Measurements from ENCODE around the gene BMAL1.

The BMAL1 gene

GRCh38 chr11:13347901-13348300 is 70.3 kb downstream of the BMAL1 start:
- no peak for DNase-seq

GRCh38 chr11:13348305-13348704 is 70.7 kb downstream of the BMAL1 start:
- no peak for DNase-seq

- DNase-seq, result no peak
Observed at GRCh38 chr11:13349046-13349445, 71.5 kb downstream of the BMAL1 start.

DNA sequence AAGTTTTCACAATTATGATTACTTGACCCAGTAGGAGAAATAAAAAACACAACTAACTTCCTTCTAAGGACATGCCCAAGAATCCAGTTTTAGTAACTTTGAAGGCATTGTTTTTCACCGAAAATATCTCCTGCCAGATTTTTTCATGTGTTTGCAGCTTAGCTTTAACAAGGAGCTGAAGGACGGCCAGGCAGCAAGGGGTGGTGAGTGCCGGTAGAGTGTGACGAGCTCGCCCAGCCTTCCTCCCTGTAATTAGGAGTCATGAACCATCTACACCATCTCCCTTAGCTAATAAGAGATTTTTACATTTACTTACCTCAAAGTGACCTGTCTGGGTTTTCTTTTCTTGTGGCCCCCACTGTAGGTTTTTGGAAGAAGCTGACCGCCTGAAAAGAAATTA is 72.0 kb downstream of the BMAL1 start:
- no peak for DNase-seq

DNA sequence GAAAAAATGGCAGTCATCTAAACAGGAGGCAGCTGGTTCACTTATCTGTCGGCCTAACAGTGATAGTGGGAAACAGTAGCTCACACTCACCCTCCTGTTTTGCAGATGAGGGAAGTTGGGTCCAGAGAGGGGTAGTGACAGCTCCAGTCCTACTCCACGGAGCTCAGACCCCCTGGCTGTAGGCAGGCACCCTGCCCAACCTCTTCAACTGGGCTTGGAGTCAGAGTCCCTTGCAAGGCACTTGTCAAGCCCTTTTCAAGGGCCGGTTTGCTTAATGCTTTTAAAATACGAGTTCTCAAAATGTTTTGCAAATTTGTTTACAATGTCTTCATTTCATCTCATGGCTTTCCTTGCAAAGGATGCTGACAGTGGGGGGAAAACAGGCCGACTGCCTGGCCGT is 75.1 kb downstream of the BMAL1 start:
- DNase-seq, result no peak

DNA sequence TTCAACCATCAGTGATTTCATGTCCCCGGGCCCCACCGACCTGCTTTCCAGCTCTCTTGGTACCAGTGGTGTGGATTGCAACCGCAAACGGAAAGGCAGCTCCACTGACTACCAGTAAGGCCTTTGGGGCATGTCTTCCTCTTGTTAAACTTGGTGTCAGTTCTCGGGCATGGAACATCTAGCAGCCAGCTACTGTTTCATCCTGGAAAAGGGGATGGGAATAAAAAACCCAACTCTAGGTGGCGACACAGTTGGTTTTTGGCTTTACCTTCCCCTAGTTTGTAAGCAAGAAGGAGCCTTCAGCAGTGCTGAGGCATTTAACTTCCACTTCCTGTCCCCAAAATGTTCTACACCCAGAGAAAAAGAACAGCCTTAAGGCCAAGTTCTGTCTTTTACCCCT is 76.7 kb downstream of the BMAL1 start:
- DNase-seq, result no peak

- DNase-seq, result no peak
Observed at GRCh38 chr11:13355191-13355590, 77.6 kb downstream of the BMAL1 start.

GRCh38 chr11:13357232-13357631 is 79.6 kb downstream of the BMAL1 start:
- no peak for DNase-seq

DNA sequence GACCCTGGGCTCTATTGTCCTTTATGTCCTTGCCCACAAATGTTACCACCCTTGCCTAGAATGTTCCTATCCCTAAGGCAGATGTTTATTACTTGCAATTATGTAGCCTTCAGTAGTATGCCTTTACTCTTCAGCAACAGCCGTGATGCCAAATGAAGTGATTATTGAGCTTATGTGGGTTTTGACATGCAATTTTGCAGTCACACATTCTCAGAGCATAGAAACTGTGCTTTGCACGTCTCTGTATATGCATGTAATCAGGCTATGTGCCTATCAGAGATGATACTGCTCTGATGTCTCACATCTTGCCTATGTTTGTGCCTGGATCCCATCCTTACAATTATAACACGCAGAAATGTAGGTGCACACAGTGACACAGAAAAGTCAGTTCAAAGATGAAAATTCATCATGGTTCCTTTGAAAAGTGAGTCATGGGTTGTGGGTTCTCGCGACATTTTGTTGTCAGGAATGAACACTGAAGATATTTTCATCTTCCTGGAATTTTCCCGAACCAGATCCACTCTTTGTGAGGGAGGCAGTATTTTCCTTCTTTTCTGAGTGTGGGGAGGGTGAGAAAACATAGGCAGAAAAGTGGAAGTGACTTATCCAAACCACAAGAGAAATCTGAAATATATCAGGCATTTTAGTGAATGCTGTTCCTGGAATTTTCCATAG is 81.1 kb downstream of the BMAL1 start:
- DNase-seq, result no peak

- DNase-seq, result no peak
Observed at GRCh38 chr11:13362596-13363109, 85.1 kb downstream of the BMAL1 start.

GRCh38 chr11:13364388-13364787 is 86.8 kb downstream of the BMAL1 start:
- DNase-seq, result no peak

GRCh38 chr11:13366266-13367026 is 88.9 kb downstream of the BMAL1 start:
- no peak for DNase-seq

DNA sequence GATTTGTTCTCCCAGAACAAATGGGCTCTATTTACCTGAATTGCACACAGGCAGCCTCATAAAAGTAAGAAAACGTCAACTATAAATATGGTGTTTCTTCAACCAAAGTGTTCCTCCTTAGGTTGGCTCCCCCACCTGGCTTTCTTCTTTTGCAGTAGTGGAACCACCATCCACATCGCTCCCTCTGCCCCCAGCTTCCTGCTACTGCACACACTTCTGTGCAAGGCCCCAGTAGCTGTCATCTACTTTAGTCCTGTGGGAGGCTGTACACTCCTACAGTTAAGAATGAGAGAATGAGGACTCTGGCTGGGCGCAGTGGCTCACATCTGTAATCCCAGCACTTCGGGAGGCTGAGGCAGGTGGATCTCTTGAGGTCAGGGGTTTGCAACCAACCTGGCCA is 89.5 kb downstream of the BMAL1 start:
- DNase-seq, result no peak

DNA sequence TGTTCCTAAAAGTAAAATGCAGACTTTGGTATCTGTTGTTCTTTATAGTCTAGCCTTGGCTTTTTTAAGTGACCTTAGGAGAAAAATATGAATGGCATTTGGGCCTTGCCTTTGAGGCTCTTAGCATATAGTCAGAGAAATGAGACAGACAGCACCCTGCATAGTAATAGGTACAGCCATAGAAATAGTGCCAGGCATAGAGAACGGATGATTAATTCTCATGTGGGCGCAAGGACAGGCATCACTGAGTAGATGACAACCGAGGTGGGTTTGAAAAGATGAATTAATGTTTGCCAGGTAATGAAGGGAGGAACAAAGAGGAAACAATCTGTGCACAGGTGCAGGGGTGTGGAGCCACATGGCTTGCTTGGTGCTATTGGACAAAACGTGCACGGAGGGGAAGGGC is 90.5 kb downstream of the BMAL1 start:
- DNase-seq, result no peak

DNA sequence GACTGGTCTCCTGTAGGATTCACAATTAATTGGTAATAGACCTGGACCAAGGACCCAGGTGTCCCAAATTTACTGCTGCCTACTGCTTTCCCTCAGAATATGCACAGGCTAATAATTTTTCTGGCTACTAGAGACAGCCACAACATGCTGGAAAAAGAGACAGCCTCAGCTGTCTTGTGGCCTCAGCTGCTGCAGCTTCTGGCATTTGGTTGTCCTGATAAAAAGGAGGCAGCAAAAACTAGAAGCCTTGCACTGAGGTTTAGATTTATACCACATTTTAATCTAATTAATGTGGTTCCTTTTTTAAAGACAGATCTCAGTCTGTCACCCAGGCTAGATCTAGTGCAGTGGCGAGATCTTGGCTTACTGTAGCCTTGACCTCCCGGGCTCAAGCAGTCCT is 95.6 kb downstream of the BMAL1 start:
- no peak for DNase-seq

DNA sequence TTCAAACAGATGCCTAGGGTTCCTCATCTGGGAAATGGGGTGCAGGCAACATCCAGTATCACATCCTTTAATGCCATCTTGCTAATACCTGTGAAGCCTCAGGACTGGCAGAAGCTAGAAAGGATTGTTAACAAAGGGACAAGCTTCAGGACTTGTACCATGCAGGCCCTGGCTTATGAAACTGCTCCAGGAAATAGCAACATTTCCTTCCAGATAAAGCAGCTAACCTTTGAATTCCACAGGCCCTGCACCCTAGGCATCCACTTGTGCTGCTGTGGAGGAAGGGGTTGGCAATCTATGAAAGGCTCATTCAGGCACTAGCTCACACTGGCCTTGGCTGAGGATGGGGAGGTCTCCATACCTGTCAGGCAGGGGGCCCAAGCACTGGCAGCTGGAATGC is 98.2 kb downstream of the BMAL1 start:
- no peak for DNase-seq

DNA sequence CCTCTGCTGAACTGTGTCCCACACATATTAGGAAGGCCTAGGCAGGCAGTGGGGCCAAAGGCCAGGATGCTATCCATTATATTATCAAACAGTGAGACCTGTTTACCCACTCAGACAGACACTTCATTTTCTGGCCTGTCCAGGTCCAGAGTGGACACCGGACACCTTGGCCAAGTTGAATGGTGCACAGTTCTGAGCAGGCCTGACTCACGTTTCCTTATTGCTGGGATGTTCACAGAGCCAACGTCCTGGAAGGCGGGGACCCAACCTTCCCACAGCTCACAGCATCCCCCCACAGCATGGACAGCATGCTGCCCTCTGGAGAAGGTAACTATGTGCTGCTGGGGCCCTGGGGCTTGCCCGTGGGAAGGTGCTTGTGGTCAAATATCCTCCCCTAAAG is 98.8 kb downstream of the BMAL1 start:
- DNase-seq, result no peak

DNA sequence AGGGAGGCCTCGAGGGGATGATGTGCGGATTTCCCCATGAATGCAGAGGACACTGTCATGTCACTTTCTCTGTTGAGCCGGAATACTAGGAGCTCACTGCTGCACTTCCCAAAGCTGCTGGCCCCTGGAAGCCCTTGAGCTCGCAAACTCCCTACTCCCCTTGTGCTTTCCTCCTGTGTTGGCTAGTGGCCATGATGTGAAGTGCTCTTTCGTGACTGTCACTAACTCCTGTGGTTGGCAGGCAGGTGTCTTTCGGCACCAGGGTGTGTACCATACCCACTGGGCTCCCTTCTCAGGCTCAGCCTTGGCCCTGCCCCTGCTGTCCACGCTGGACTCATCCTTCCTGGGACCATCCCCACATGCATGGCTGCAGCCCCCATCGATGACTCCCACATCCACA is 99.2 kb downstream of the BMAL1 start:
- DNase-seq, result no peak

DNA sequence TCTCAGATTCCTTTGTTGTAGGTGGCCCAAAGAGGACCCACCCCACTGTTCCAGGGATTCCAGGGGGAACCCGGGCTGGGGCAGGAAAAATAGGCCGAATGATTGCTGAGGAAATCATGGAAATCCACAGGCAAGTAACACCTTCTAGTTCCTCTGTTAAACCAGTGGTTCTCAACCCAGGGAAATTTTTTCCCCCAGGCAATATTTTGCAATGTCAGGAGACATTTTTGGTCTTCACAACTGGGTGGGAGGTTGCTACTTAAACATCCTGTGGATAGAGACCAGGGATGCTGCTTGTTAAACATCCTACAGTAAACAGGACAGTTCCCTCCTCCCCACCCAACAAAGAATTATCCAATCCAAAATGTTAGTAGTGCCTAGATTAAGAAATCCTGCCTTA is 100.7 kb downstream of the BMAL1 start:
- DNase-seq, result no peak

DNA sequence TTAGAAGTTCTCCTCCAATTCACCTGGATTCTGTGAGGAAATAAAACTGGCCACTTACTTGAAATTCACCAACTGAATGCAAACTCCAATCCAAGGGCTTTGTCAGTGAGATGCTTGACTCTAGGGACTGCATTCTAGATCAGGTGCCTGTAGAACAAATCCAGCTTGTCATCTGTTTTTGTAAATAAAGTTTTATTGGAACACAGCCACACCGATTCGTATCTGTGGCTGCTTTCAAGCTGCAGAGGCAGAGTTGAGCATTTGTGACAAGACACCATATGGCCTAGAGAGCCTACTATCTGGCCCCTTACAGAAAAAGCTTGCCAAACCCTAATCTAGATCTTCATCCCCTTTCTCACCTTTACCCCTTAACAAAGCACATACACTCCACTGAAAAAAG is 103.1 kb downstream of the BMAL1 start:
- no peak for DNase-seq

DNA sequence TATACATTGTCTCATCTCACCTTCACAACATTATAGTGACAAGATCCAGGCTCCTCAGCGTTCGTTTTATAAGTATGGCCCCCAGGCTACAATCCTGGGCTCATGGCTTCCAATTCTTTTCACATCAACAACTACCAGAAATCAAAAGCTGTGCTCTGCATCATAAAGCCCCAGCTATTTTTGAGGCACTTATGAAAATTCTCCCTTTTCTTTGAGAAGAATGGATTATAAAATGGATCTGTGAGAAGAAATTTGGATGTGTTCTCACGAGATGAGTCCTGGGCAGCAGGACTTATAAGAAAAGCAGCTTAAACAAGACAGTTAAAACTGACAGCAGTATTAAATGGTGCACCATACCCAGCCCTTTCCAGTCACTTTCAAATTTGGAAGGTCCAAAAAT is 105.2 kb downstream of the BMAL1 start:
- no peak for DNase-seq

DNA sequence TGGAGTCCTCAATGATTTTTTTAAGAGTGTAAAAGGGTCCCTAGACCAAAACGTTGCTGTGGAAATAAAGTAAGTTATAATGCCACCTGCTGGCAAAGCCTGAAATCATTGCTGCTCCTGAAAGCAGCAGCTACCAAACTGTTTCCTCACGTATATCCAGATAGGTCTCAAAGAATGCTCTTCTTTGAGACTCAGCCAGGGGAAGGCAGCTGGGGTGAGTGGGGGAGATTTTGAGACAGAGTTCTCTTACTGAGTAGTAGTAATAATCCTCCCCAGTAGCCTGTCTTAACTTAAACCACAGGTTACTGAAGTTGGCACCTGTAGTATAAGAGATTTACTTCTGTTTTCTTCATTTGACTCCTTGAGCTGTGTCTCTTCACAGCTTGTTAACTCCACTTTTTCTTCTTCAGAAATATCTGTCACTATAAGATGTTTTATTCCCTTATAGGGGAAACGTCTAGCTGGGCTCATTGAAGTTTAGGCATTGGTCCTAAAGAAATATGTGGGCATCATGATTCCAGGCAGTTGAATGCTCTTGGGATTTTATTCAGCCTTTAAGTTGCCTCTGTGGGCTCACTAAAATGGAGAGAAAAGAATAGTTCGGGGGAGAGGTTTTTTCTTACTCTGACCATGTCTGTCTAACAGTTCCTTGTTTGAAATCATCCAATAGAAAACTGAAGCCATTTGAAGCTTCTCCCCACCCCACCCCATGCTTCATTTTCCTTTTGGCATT is 107.5 kb downstream of the BMAL1 start:
- DNase-seq, result no peak

DNA sequence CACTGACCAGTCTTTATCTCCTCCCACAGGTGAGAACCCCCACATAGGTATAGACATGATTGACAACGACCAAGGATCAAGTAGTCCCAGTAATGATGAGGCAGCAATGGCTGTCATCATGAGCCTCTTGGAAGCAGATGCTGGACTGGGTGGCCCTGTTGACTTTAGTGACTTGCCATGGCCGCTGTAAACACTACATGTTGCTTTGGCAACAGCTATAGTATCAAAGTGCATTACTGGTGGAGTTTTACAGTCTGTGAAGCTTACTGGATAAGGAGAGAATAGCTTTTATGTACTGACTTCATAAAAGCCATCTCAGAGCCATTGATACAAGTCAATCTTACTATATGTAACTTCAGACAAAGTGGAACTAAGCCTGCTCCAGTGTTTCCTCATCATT is 109.0 kb downstream of the BMAL1 start:
- no peak for DNase-seq

DNA sequence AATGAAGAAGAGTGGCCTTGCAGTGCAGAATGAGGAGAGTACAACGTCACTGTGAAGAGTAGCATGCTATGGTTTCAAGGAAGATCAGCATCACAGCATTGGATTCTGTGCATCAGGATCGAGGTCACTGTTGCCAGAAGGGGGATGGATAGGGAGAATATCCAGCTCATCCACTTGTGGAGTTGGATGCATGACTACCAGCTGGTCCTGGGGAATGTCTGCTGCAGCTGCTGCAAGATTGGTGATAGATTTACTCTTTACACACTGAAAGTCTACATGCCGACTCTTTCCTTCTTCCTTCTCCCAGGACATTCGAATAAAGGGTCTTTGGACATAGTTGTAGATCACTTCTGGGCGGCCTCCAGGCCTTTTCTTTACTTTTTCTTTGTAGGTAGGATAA is 111.2 kb downstream of the BMAL1 start:
- DNase-seq, result no peak
